ENCODE results near the gene THBS1. TPM values are rescaled to one million over a fixed set of nuclear protein-coding genes. Genes with fewer than 3 reads are reported as not detected.

THBS1 gene
- total RNA-seq, 1 donor from 2014 or later = 377 TPM

DNA sequence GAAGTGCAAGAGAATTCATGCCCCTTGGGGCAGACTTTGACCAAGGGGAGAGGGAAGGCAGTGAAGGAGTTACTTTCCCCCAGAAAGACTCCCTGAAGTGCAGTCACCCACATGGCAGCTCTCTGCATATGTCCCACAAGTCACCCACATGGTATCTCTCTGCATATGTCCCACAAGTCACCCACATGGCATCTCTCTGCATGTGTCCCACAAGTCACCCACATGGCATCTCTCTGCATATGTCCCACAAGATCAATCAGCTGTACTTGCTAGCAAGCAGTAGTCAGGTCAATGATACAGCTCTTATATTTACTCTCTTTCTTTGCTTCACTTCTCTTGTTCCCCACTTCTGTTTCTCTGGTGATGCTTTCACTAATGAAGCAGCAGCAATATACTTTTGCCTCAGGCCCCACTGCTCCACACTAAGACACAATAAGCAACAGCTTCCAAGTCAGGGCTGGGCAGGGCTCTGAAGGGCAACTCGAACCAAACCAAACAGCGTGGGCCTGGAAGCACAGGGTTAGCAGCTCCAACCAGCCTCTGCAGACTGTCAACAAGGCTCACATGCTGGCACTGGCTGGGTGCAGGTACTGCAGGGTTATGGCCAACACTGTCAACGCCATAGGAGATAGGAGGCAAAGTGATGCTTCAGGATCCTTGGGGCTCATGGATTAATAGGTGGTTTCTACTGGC is 46.7 kb downstream of the THBS1 start:
- Histone ChIP-seq H3K4me1 (peaks cover 34% of the 10 kb centered on the region), H3K4me3 (no peak overlapping the region), H3K27me3 (no peaks in the 10 kb centered on the region), H3K36me3 (no peaks in the 10 kb centered on the region), H3K9me3 (no peaks in the 10 kb centered on the region), H3K27ac (no peak overlapping the region)
- TF ChIP-seq, protein P1, sequence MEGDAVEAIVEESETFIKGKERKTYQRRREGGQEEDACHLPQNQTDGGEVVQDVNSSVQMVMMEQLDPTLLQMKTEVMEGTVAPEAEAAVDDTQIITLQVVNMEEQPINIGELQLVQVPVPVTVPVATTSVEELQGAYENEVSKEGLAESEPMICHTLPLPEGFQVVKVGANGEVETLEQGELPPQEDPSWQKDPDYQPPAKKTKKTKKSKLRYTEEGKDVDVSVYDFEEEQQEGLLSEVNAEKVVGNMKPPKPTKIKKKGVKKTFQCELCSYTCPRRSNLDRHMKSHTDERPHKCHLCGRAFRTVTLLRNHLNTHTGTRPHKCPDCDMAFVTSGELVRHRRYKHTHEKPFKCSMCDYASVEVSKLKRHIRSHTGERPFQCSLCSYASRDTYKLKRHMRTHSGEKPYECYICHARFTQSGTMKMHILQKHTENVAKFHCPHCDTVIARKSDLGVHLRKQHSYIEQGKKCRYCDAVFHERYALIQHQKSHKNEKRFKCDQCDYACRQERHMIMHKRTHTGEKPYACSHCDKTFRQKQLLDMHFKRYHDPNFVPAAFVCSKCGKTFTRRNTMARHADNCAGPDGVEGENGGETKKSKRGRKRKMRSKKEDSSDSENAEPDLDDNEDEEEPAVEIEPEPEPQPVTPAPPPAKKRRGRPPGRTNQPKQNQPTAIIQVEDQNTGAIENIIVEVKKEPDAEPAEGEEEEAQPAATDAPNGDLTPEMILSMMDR (IDR thresholded peaks at IDR 0.05) = no peak
- intact Hi-C loops (cut with DNase I) = no loop called here
- no peak for ATAC-seq
- no peak for DNase-seq

DNA sequence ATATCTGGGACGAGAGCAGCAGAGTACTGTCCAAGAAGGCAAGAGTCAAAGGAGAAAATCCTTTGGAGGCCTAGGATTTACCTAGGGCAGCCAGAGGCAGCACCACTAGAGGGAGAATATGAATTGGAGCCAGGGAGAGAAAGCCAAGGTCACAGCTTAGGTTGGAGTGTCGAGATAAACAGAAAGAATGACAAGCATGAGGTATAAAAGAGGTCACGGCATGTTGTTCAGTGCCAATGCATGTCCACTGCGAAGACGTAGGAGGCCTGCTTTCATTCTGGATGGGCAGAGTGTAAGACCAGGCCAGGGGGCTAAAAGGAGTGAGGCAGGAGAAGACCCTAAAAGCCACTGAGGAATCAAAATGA is 47.2 kb downstream of the THBS1 start:
- no peaks in the 10 kb centered on the region for H3K36me3 ChIP-seq
- ATAC-seq = peak; percentile 41
- H3K27me3 ChIP-seq = no peaks in the 10 kb centered on the region
- no peak overlapping the region for H3K27ac ChIP-seq
- TF ChIP-seq, protein P1 (IDR thresholded peaks at IDR 0.05) = peak; percentile 31
- peaks cover 34% of the 10 kb centered on the region for H3K4me1 ChIP-seq
- DNase-seq = no peak
- no peak overlapping the region for H3K4me3 ChIP-seq
- intact Hi-C loops (cut with DNase I) = no loop called here
- no peaks in the 10 kb centered on the region for H3K9me3 ChIP-seq

DNA sequence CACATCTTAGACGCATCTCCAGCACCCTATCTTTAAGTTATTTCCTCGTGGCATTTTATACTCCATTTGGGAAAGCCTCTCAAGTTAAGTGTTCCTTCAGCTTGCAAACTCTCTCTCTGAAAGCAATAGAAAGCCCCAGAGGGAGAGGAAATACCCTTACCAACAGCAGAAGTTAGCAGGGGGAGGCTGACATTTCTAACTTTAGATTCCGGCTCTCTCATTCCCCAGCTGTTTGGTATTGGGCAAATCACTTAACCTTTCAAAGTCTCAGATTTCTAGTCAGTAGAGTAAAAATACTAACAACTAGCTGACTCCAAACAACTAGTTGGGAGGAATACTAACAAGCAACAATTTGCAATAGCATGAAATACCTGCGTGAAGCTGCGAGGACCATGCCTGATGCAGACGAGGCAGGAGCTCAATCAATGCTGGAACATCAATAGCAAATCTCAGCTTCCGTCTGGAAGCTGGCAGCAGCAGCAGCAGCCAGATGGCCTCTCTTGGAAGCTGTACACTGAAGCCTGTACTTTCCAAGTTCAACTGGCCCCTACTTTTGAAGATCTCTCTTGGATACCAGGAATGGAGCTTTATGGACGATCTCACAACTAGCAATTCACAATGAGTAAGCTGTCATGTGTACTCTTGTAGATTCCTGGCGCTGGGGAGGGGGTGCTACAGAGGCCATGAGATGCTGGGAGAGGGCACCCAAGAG is 47.8 kb downstream of the THBS1 start:
- H3K27me3 ChIP-seq = no peaks in the 10 kb centered on the region
- ATAC-seq = no peak
- H3K4me3 ChIP-seq = no peak overlapping the region
- TF ChIP-seq, protein P1 (IDR thresholded peaks at IDR 0.05) = no peak
- intact Hi-C loops (cut with DNase I) = no loop called here
- no peaks in the 10 kb centered on the region for H3K9me3 ChIP-seq
- no peaks in the 10 kb centered on the region for H3K36me3 ChIP-seq
- DNase-seq = no peak
- peaks cover 34% of the 10 kb centered on the region for H3K4me1 ChIP-seq
- H3K27ac ChIP-seq = peak overlapping the region; percentile 4

DNA sequence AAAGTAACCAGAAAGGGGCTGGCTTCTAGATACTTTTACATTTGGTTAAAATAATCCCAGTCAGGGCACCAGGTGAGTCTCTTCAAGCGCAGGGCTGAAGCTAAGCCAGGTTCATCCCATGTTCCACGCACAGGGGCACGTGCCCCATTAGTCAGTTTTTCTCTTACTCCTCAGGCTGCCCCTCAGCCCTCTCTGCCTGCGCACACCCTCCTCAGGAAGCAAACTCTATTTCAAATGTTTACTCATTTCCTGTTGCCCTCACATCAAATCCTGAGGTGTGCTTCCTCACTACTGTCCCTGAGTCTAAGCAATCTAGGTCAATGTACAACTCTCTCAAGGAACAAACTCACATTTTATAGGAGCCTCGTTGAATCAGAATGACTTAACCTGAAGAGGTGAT is 48.5 kb downstream of the THBS1 start:
- H3K36me3 ChIP-seq = no peaks in the 10 kb centered on the region
- H3K4me1 ChIP-seq = peaks cover 28% of the 10 kb centered on the region
- intact Hi-C loops (cut with DNase I) = no loop called here
- TF ChIP-seq, protein P1 (IDR thresholded peaks at IDR 0.05) = no peak
- no peaks in the 10 kb centered on the region for H3K27me3 ChIP-seq
- DNase-seq = no peak
- H3K27ac ChIP-seq = peak overlapping the region; percentile 4
- H3K4me3 ChIP-seq = no peak overlapping the region
- ATAC-seq = no peak
- no peaks in the 10 kb centered on the region for H3K9me3 ChIP-seq

DNA sequence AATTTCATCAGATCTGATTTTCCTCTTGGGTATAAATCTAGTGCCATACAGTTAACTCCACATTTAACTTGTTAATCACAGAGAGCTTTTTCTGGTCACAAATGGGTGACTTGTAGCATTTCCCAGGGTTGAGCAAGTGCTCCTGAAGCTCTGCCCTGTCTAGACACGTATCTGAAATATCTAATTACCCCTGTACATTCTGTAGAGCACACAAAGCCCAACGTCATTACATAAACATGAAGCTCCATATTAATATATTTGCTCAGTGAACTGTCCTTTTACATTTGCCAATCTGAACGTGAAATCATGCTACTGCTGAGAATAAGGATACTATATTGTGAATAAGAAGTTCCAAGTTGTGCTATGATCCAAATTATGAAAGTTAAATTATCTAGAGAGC is 49.0 kb downstream of the THBS1 start:
- ATAC-seq (no peak), DNase-seq (no peak)
- intact Hi-C loops (cut with DNase I) = no loop called here
- TF ChIP-seq, protein P1 (IDR thresholded peaks at IDR 0.05) = no peak
- Histone ChIP-seq H3K36me3 (no peaks in the 10 kb centered on the region), H3K4me1 (peaks cover 24% of the 10 kb centered on the region), H3K27me3 (no peaks in the 10 kb centered on the region), H3K27ac (peak overlapping the region; percentile 4), H3K4me3 (no peak overlapping the region), H3K9me3 (no peaks in the 10 kb centered on the region)
